Measurements from ENCODE around the gene KIAA0232. TPM values are rescaled to one million over a fixed set of nuclear protein-coding genes. Genes with fewer than 3 reads are reported as not detected.

Gene KIAA0232, protein sequence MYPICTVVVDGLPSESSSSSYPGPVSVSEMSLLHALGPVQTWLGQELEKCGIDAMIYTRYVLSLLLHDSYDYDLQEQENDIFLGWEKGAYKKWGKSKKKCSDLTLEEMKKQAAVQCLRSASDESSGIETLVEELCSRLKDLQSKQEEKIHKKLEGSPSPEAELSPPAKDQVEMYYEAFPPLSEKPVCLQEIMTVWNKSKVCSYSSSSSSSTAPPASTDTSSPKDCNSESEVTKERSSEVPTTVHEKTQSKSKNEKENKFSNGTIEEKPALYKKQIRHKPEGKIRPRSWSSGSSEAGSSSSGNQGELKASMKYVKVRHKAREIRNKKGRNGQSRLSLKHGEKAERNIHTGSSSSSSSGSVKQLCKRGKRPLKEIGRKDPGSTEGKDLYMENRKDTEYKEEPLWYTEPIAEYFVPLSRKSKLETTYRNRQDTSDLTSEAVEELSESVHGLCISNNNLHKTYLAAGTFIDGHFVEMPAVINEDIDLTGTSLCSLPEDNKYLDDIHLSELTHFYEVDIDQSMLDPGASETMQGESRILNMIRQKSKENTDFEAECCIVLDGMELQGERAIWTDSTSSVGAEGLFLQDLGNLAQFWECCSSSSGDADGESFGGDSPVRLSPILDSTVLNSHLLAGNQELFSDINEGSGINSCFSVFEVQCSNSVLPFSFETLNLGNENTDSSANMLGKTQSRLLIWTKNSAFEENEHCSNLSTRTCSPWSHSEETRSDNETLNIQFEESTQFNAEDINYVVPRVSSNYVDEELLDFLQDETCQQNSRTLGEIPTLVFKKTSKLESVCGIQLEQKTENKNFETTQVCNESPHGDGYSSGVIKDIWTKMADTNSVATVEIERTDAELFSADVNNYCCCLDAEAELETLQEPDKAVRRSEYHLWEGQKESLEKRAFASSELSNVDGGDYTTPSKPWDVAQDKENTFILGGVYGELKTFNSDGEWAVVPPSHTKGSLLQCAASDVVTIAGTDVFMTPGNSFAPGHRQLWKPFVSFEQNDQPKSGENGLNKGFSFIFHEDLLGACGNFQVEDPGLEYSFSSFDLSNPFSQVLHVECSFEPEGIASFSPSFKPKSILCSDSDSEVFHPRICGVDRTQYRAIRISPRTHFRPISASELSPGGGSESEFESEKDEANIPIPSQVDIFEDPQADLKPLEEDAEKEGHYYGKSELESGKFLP (N-terminal part only)
- total RNA-seq (10 to 100 TPM; 32.0 to 38.8 TPM), polyA plus RNA-seq (1 to 10 TPM; 7.9 to 9.2 TPM)
- long read RNA-seq, donor 1, partial matches to known transcripts: 23 of 40 reads
- long read RNA-seq, donor 1, other reads (novel, unspliced or antisense): 17 of 40 reads
- long read RNA-seq, donor 2, partial matches to known transcripts: 3 of 9 reads
- long read RNA-seq, donor 2, other reads (novel, unspliced or antisense): 6 of 9 reads

DNA sequence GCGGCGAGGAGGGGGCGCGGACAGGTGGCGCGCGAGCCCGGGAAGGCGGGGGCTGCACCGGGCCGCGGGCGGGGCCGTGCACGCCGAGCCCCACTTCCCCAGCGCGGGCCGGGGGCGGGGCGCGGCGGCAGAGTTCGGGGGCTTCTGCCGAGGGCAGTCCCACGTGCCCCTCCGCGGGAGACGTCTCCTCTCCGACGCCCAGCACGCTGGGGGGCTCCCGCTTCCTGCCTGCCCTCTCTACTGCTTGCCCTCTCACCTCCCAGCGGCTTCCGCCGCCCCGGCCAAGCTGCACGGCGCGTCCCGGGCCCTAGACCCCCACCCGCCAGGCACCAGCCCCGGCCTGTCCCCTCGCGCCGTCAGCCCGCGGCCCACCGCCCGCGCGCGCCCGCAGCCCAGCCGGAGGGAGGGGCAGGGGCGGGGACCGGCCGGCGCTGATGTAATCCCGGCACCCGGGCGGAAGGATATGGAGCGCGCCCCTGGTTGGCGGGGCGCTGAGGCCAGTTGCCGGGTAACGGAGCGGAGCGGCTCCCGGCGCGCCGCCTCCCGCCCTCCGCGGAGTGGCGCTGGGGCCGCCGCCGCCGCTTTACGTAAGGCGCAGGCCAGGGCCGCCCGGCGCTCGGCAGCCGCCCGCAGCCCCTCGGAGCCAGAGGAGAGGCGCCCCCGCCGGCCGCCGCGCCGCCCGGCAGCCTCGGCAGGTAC is at the start of gene KIAA0232:
KIAA0232 (plus strand) TSS at position 581 of the 699 bp plus-strand sequence. CDS start 41,727 bp downstream, outside the sequence.
- Histone ChIP-seq H3K27me3 (ENCODE audit: control insufficient read depth in 1 of 2, insufficient read depth in 2 of 2, low read length in 1 of 2) (no peaks in the 10 kb centered on the region), H3K4me3 (ENCODE audit: low read length in 2 of 2) (peak within 1 kb of the TSS; percentile 90 to 96), H3K4me1 (ENCODE audit: control insufficient read depth in 1 of 2, insufficient read depth in 2 of 2, low read length in 2 of 2) (no peaks in the 10 kb centered on the region), H3K36me3 (ENCODE audit: control insufficient read depth in 1 of 2, insufficient read depth in 2 of 2, low read length in 1 of 2) (peaks cover 0 to 2% of the 10 kb centered on the region in 2 donors), H3K9me3 (ENCODE audit: control insufficient read depth, low read length) (no peaks in the 10 kb centered on the region), H3K27ac (ENCODE audit: low read depth in 1 of 2, low read length in 2 of 2) (peak within 1 kb of the TSS; percentile 98 to 99)
- DNase-seq (peak; percentile 95 to 97), ATAC-seq (ENCODE audit: low FRiP score) (peak; percentile 93)
- intact Hi-C loops (cut with DNase I): loop anchor here (5.0 to 10.0 kb wide), 3 partner anchors 50 to 203 kb away; no protein-coding TSS in a partner anchor
- WGBS, 2 donors: 1% methylated on average over 53 to 100 of the region's 100 CpGs

DNA sequence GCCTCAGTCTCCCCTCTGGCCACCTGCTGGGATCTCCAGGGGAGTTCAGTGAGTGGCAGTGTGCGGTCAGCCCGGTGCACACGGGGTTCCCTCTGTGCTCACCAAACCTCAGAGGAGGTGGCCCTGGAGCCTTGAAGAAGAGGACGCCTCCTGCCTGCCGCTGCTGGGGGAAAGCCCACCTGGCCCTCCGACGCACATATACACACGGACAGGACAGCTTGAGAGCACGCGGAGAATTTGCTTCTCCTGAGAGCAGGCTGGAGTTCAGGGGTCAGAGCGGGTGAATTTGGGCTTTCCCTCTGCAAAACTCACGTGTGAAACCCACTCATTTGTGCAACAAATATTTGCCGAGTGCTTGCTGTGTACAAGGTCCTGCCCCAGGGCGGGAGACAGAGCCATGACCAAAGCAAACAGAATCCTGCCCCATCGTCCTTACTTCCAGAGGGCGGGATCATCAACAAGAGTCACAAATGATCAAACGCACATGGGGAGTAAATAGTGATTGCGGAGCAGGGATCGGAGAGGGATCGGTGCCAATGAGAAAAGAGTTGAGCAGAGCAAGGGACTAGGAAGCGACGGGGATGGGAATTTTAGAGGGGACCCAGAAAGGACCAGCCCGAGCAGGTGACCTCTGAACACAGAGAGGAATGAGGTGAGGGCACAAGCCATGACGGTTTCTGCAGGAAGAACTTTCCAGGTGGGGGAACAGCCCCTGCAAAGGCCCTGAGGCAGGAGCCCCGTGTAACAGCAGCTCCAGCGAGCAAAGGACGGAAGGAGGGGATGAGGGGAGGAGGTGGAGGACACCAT is 49.0 kb upstream of the KIAA0232 start:
- Histone ChIP-seq H3K4me1 (ENCODE audit: control insufficient read depth in 1 of 2, insufficient read depth in 2 of 2, low read length in 2 of 2) (no peaks in the 10 kb centered on the region), H3K27ac (ENCODE audit: low read depth in 1 of 2, low read length in 2 of 2) (no peak overlapping the region), H3K36me3 (ENCODE audit: control insufficient read depth in 1 of 2, insufficient read depth in 2 of 2, low read length in 1 of 2) (no peaks in the 10 kb centered on the region), H3K4me3 (ENCODE audit: low read length in 2 of 2) (no peak overlapping the region), H3K9me3 (ENCODE audit: control insufficient read depth, low read length) (no peaks in the 10 kb centered on the region), H3K27me3 (ENCODE audit: control insufficient read depth in 1 of 2, insufficient read depth in 2 of 2, low read length in 1 of 2) (no peaks in the 10 kb centered on the region)
- 93 to 94% methylated on average over 27 of the region's 27 CpGs for WGBS, 2 donors
- intact Hi-C loops (cut with DNase I): loop anchor here (5.0 kb wide), 2 partner anchors 39 to 49 kb away; partner anchors contain the start of gene KIAA0232 (in 1 of the 2)
- DNase-seq: no peak
- no peak for ATAC-seq (ENCODE audit: low FRiP score)

DNA sequence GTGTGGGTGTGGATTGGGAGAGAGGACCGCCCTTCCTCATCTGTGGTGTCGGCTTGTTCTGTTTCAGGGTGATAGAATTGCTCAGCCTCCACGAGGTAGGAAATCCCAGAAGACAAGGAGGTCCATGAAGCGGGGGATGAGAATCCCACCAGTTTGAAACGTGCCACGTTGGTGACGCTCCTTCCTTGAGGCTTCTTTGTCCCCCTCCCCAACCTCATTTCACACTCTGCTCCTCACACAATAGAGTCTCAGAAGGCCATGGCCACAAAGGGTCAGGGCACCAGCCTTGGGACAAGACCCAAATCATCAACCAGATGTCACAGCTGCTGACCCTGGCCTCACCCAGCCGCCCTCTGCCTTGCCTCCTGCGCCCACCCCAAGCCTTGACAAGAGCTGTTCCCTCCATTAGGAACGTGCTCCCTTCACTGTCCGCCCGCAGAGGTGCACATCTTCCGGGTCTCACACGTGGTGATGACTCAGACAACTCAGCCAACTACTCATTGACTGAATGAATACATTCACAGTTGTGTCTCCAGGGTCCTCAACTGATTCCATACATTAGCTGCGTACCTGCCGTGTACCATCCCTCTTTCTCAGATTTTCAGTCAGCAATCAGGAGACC is 48.3 kb upstream of the KIAA0232 start:
- ATAC-seq (ENCODE audit: low FRiP score) (no peak), DNase-seq (no peak)
- Histone ChIP-seq H3K4me1 (ENCODE audit: control insufficient read depth in 1 of 2, insufficient read depth in 2 of 2, low read length in 2 of 2) (no peaks in the 10 kb centered on the region), H3K4me3 (ENCODE audit: low read length in 2 of 2) (no peak overlapping the region), H3K27me3 (ENCODE audit: control insufficient read depth in 1 of 2, insufficient read depth in 2 of 2, low read length in 1 of 2) (no peaks in the 10 kb centered on the region), H3K9me3 (ENCODE audit: control insufficient read depth, low read length) (no peaks in the 10 kb centered on the region), H3K27ac (ENCODE audit: low read depth in 1 of 2, low read length in 2 of 2) (no peak overlapping the region), H3K36me3 (ENCODE audit: control insufficient read depth in 1 of 2, insufficient read depth in 2 of 2, low read length in 1 of 2) (no peaks in the 10 kb centered on the region)
- intact Hi-C loops (cut with DNase I): loop anchor here (5.0 kb wide), 2 partner anchors 38 to 48 kb away; partner anchors contain the start of gene KIAA0232 (in 1 of the 2)
- 87 to 89% methylated on average over 16 of the region's 16 CpGs for WGBS, 2 donors

DNA sequence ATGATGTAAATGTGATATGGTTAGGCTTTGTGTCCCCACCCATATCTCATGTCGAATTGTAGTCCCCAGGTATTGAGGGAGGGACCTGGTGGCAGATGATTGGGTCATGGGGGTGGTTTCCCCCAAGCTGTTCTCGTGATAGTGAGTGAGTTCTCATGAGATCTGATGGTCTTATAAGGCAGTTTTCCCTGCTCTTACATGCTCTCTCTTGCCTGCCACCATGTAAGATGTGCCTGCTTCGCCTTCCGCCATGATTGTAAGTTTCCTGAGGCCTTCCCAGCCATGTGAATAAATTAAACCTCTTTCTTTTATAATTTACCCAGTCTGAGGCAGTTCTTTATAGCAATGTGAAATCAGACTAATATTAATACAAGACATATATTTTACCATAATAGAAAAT is 42.6 kb upstream of the KIAA0232 start:
- H3K4me1 ChIP-seq (ENCODE audit: control insufficient read depth in 1 of 2, insufficient read depth in 2 of 2, low read length in 2 of 2): no peaks in the 10 kb centered on the region
- H3K27ac ChIP-seq (ENCODE audit: low read depth in 1 of 2, low read length in 2 of 2): no peak overlapping the region
- no peak overlapping the region for H3K4me3 ChIP-seq (ENCODE audit: low read length in 2 of 2)
- H3K36me3 ChIP-seq (ENCODE audit: control insufficient read depth in 1 of 2, insufficient read depth in 2 of 2, low read length in 1 of 2): no peaks in the 10 kb centered on the region
- DNase-seq (no peak), ATAC-seq (ENCODE audit: low FRiP score) (no peak)
- no peaks in the 10 kb centered on the region for H3K9me3 ChIP-seq (ENCODE audit: control insufficient read depth, low read length)
- intact Hi-C loops (cut with DNase I): no loop called here
- WGBS, 2 donors: 89 to 91% methylated on average over 4 of the region's 4 CpGs
- no peaks in the 10 kb centered on the region for H3K27me3 ChIP-seq (ENCODE audit: control insufficient read depth in 1 of 2, insufficient read depth in 2 of 2, low read length in 1 of 2)

DNA sequence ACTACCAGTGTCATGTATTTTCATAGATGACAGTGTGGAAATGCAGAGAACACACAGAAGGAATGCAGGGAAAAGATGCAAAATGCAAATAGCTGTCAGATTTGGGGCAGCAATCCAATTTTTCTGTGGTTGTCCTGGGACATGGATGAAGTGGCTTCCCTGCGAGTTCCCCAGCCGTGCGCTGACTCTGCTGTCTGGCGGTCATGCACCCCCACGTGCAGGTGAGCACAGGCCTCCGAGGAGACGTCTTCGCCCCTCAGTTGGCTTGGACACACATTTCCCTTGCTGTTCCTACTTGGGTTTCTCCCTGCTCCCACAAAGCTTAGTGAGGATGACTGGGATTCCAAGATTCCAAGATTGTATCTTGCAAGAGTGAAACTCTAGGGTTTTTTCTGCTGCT is 42.2 kb upstream of the KIAA0232 start:
- H3K4me1 ChIP-seq (ENCODE audit: control insufficient read depth in 1 of 2, insufficient read depth in 2 of 2, low read length in 2 of 2): no peaks in the 10 kb centered on the region
- DNase-seq (no peak), ATAC-seq (ENCODE audit: low FRiP score) (no peak)
- H3K27ac ChIP-seq (ENCODE audit: low read depth in 1 of 2, low read length in 2 of 2): no peak overlapping the region
- WGBS, 2 donors: 87 to 91% methylated on average over 8 of the region's 8 CpGs
- intact Hi-C loops (cut with DNase I): no loop called here
- H3K4me3 ChIP-seq (ENCODE audit: low read length in 2 of 2): no peak overlapping the region
- H3K9me3 ChIP-seq (ENCODE audit: control insufficient read depth, low read length): no peaks in the 10 kb centered on the region
- no peaks in the 10 kb centered on the region for H3K27me3 ChIP-seq (ENCODE audit: control insufficient read depth in 1 of 2, insufficient read depth in 2 of 2, low read length in 1 of 2)
- H3K36me3 ChIP-seq (ENCODE audit: control insufficient read depth in 1 of 2, insufficient read depth in 2 of 2, low read length in 1 of 2): no peaks in the 10 kb centered on the region

DNA sequence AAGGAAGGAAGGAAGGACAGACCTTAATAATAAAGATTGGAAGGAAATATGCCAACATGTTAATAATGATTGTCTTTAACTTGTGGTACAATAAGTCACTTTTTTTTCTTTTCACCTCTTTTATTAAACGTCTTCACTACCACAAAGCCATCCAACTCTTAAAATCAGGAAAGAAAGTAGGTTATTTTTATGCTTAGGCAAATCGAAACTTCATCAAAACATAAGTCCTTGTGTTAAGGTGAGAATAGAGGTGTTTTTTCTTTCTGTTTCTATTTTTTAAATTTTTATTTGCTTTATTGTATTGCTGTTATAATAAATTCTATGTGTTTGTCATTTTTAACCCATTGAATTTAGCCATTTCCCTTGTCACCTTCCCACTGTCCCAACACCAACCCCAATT is 40.0 kb upstream of the KIAA0232 start:
- Histone ChIP-seq H3K9me3 (ENCODE audit: control insufficient read depth, low read length) (no peaks in the 10 kb centered on the region), H3K4me1 (ENCODE audit: control insufficient read depth in 1 of 2, insufficient read depth in 2 of 2, low read length in 2 of 2) (no peaks in the 10 kb centered on the region), H3K27me3 (ENCODE audit: control insufficient read depth in 1 of 2, insufficient read depth in 2 of 2, low read length in 1 of 2) (no peaks in the 10 kb centered on the region), H3K27ac (ENCODE audit: low read depth in 1 of 2, low read length in 2 of 2) (no peak overlapping the region), H3K4me3 (ENCODE audit: low read length in 2 of 2) (no peak overlapping the region), H3K36me3 (ENCODE audit: control insufficient read depth in 1 of 2, insufficient read depth in 2 of 2, low read length in 1 of 2) (no peaks in the 10 kb centered on the region)
- no peak for ATAC-seq (ENCODE audit: low FRiP score)
- intact Hi-C loops (cut with DNase I): no loop called here
- no peak for DNase-seq
- 85 to 89% methylated on average over 2 of the region's 2 CpGs for WGBS, 2 donors

DNA sequence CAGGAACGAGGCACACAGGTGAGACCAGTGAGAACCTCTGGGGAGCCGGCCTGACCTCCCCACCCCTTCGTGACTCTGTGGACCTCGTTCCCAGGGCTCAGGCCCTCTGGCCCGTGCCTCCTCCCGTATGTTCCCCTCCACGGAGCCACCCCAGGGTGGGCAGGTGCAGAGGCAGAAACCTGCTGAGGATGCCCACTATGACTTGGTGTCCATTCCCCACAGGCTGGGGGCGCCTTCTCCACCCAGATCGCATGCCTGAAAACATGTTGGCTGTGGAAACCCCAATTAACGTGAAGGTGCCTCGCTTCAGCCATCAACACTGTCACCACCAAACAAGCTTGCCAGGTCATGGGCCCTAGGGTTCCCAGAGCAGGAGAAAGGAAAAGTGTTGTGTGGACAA is 39.5 kb upstream of the KIAA0232 start:
- WGBS, 2 donors: 83% methylated on average over 11 of the region's 11 CpGs
- Histone ChIP-seq H3K27me3 (ENCODE audit: control insufficient read depth in 1 of 2, insufficient read depth in 2 of 2, low read length in 1 of 2) (no peaks in the 10 kb centered on the region), H3K27ac (ENCODE audit: low read depth in 1 of 2, low read length in 2 of 2) (no peak overlapping the region), H3K4me3 (ENCODE audit: low read length in 2 of 2) (no peak overlapping the region), H3K36me3 (ENCODE audit: control insufficient read depth in 1 of 2, insufficient read depth in 2 of 2, low read length in 1 of 2) (no peaks in the 10 kb centered on the region), H3K9me3 (ENCODE audit: control insufficient read depth, low read length) (no peaks in the 10 kb centered on the region), H3K4me1 (ENCODE audit: control insufficient read depth in 1 of 2, insufficient read depth in 2 of 2, low read length in 2 of 2) (peaks cover 0 to 3% of the 10 kb centered on the region in 2 donors)
- DNase-seq (no peak), ATAC-seq (ENCODE audit: low FRiP score) (no peak)
- intact Hi-C loops (cut with DNase I): no loop called here

All from aorta (tissue), 5 donors.